Esophagus muscularis mucosa (tissue), 4 donors: Measurements from ENCODE around the gene PICALM. TPM values are rescaled to one million over a fixed set of nuclear protein-coding genes. Genes with fewer than 3 reads are reported as not detected.
A peak's percentile ranks its signal among the peaks of the same experiment; 100 is the strongest.

ENCODE experiments used
- DNase-seq: peaks from one replicate; pipeline ENCODE4 v3.0.0-alpha.2; 2017; ENCODE audit errors: extremely low spot score
- H3K27ac ChIP-seq, 4 donors: fragments of 200-600 bp; sonication (generic); replicated peaks in 1 of 4; 1 replicate in 3 of 4; 2 replicates in 1 of 4; pipeline ENCODE4 v1.5.1; 2016 to 2019; ENCODE audit warnings: mild to moderate bottlenecking in 1 of 4
- H3K27me3 ChIP-seq, 4 donors: fragments of 200-600 bp; sonication (generic); one replicate each; pipeline versions ENCODE4 v1.5.1 to v1.6.0; 2016 to 2019
- H3K36me3 ChIP-seq, 4 donors: fragments of 200-600 bp; sonication (generic); one replicate each; pipeline ENCODE4 v1.5.1; 2016 to 2019
- H3K4me1 ChIP-seq, 4 donors: fragments of 200-600 bp; sonication (generic); one replicate each; pipeline ENCODE4 v1.5.1; 2016 to 2019
- H3K4me3 ChIP-seq, 4 donors: fragments of 200-600 bp; sonication (generic); 1 replicate in 2 of 4; 2 replicates in 2 of 4; pipeline ENCODE4 v1.5.1; 2016 to 2019; ENCODE audit warnings: mild to moderate bottlenecking in 4 of 4, moderate library complexity in 1 of 4
- H3K9me3 ChIP-seq, 4 donors: fragments of 200-600 bp; sonication (generic); 1 replicate in 3 of 4; 2 replicates in 1 of 4; pipeline ENCODE4 v1.5.1; 2016 to 2019
- EP300 ChIP-seq: sonication (generic); formaldehyde crosslinking; IDR thresholded peaks from one replicate; pipeline ENCODE4 v1.6.1; 2017; ENCODE audit warnings: antibody characterized with exemption
- POLR2A ChIP-seq: fragments of 450-650 bp; IDR thresholded peaks from one replicate; pipeline ENCODE4 v1.6.1; 2017; ENCODE audit warnings: antibody characterized with exemption, moderate library complexity, mild to moderate bottlenecking, low read depth
- POLR2AphosphoS5 ChIP-seq, 2 donors: sonication (generic); formaldehyde crosslinking; IDR thresholded peaks; one replicate each; pipeline ENCODE4 v1.6.1; 2017; ENCODE audit warnings: antibody characterized with exemption in 2 of 2
- WGBS: methylation state at CpG from one replicate; pipeline ENCODE4 v1.1.5; 2018; 5-methylcytosine and 5-hydroxymethylcytosine counted together
- intact Hi-C: fragments of 100-400 bp; cut with DNase I; formaldehyde crosslinking; loops from one replicate; pipeline ENCODE4 v1.15.1; 2023
- total RNA-seq, 4 donors: library from RNA; depleted of rRNA; stranded (reverse); fragments of >200 nt; gene quantifications; one replicate each; pipeline versions ENCODE4 v1.1.0 to v1.2.1, GENCODE V29; 2016
- TF ChIP-seq, protein P1 (sequence below), 3 experiments: fragments of 200-600 bp in 2 of 3; fragments of 450-650 bp in 1 of 3; sonication (generic) in 2 of 3; IDR thresholded peaks; one replicate each; pipeline ENCODE4 v1.5.1; 2017 to 2019; ENCODE audit warnings: antibody characterized with exemption in 3 of 3, mild to moderate bottlenecking in 2 of 3, moderate library complexity in 1 of 3

The PICALM gene
- total RNA-seq, 4 donors from 2014 or later: 228 to 281 (median 266) TPM

- 96% methylated on average over 1 of the region's 1 CpG for WGBS
- no peaks in the 10 kb centered on the region for H3K27me3 ChIP-seq
- no peaks in the 10 kb centered on the region for H3K9me3 ChIP-seq
- TF ChIP-seq POLR2AphosphoS5 (IDR thresholded peaks at IDR 0.05) (no peak), EP300 (no peak), POLR2A (no peak)
- TF ChIP-seq, protein P1, sequence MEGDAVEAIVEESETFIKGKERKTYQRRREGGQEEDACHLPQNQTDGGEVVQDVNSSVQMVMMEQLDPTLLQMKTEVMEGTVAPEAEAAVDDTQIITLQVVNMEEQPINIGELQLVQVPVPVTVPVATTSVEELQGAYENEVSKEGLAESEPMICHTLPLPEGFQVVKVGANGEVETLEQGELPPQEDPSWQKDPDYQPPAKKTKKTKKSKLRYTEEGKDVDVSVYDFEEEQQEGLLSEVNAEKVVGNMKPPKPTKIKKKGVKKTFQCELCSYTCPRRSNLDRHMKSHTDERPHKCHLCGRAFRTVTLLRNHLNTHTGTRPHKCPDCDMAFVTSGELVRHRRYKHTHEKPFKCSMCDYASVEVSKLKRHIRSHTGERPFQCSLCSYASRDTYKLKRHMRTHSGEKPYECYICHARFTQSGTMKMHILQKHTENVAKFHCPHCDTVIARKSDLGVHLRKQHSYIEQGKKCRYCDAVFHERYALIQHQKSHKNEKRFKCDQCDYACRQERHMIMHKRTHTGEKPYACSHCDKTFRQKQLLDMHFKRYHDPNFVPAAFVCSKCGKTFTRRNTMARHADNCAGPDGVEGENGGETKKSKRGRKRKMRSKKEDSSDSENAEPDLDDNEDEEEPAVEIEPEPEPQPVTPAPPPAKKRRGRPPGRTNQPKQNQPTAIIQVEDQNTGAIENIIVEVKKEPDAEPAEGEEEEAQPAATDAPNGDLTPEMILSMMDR (IDR thresholded peaks at IDR 0.05): no peak
- intact Hi-C loops: no loop called here
- peak overlapping the region in 1 of 4 donors; percentile 10 for H3K27ac ChIP-seq
- no peak for DNase-seq
- peaks cover 5 to 31% (median 23%) of the 10 kb centered on the region in 4 donors for H3K4me1 ChIP-seq
- H3K4me3 ChIP-seq: no peak overlapping the region
- H3K36me3 ChIP-seq: peaks cover 12 to 84% (median 46%) of the 10 kb centered on the region in 4 donors
Measured at GRCh38 chr11:85976525-85976924, 92.4 kb downstream of the PICALM start.

DNA sequence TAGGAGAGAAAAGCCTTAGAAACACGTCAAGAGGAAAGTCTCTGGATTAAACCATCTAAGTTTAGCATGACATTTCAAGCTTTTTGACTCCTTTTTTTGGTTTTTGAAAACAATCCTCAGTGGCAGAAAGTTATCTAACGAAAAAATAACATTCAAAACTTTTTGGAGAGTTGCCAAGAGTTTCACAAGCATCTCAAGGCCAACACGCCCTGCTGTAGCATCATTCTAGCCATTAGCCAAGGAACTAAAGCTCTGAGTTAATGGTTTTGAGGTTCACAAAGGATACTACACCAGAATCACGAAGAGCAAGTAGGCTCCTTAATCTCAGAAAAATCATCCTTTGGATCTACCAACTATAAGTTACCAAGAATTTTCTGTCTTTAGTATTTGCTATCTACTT, 94.8 kb downstream of the PICALM start:
- peak in 1 of 2 donors; percentile 14 for TF ChIP-seq POLR2AphosphoS5 (IDR thresholded peaks at IDR 0.05)
- TF ChIP-seq, protein P1 (IDR thresholded peaks at IDR 0.05): no peak
- Histone ChIP-seq H3K9me3 (no peaks in the 10 kb centered on the region), H3K4me1 (peaks cover 6 to 44% (median 31%) of the 10 kb centered on the region in 4 donors), H3K27me3 (no peaks in the 10 kb centered on the region), H3K36me3 (peaks cover 11 to 78% (median 42%) of the 10 kb centered on the region in 4 donors), H3K27ac (peak overlapping the region in 3 of 4 donors; percentile 4 to 25 (median 12)), H3K4me3 (no peak overlapping the region)
- DNase-seq: no peak
- WGBS: 57% methylated on average over 4 of the region's 4 CpGs
- intact Hi-C loops: no loop called here

DNA sequence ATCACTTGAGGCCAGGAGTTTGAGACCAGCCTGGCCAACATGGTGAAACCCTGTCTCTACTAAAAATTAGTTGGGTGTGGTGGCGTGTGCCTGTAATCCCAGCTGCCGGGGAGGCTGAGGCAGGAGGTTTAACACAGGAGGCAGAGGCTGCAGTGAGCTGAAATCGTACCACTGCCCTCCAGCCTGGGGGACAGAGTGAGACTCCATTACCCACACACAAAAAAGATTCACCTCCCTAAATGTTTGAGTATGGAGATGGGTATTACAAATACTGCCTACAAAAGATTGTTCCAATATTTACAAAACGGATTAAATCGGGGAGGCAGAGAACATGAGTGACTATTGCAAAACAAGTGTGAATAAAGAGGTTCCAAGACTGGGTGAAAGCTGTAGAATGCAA, 98.3 kb downstream of the PICALM start:
- WGBS: 97% methylated on average over 4 of the region's 5 CpGs
- intact Hi-C loops: no loop called here
- no peak overlapping the region for H3K27ac ChIP-seq
- peaks cover 16 to 43% (median 35%) of the 10 kb centered on the region in 4 donors for H3K4me1 ChIP-seq
- H3K4me3 ChIP-seq: no peak overlapping the region
- peaks cover 16 to 76% (median 46%) of the 10 kb centered on the region in 4 donors for H3K36me3 ChIP-seq
- H3K27me3 ChIP-seq: no peaks in the 10 kb centered on the region
- DNase-seq: no peak
- H3K9me3 ChIP-seq: no peaks in the 10 kb centered on the region
- TF ChIP-seq POLR2AphosphoS5 (IDR thresholded peaks at IDR 0.05) (no peak), POLR2A (no peak), EP300 (no peak)
- TF ChIP-seq, protein P1 (IDR thresholded peaks at IDR 0.05): no peak

DNA sequence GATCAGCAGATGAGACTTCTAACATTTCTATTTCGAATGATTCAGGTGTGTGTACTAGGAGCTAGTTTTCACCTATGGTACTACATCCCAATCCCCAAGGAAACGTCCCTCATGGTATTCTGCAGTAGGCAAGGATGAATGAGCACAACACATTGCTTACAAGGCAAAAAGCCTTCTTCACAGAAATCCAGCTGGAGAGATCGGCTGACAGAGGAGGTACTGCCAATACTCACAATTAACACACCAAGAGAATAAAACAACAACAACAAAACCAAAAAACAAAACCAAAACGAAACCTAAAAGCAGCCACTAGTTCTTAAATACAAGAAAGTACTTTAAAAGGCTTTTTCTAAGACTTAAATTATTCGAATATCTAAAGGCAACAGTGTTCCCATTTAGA, 101.4 kb downstream of the PICALM start:
- Histone ChIP-seq H3K9me3 (no peaks in the 10 kb centered on the region), H3K27me3 (no peaks in the 10 kb centered on the region), H3K4me3 (no peak overlapping the region), H3K4me1 (peaks cover 16 to 33% (median 27%) of the 10 kb centered on the region in 4 donors), H3K27ac (no peak overlapping the region), H3K36me3 (peaks cover 16 to 76% (median 44%) of the 10 kb centered on the region in 4 donors)
- intact Hi-C loops: no loop called here
- 72% methylated on average over 5 of the region's 5 CpGs for WGBS
- no peak for DNase-seq
- TF ChIP-seq EP300 (no peak), POLR2AphosphoS5 (IDR thresholded peaks at IDR 0.05) (no peak), POLR2A (no peak)
- TF ChIP-seq, protein P1 (IDR thresholded peaks at IDR 0.05): no peak

GRCh38 chr11:85965202-85965601, 103.7 kb downstream of the PICALM start:
- H3K4me3 ChIP-seq: no peak overlapping the region
- no peak for TF ChIP-seq EP300
- intact Hi-C loops: no loop called here
- WGBS: 89% methylated on average over 2 of the region's 2 CpGs
- no peak overlapping the region for H3K27ac ChIP-seq
- peaks cover 16 to 40% (median 35%) of the 10 kb centered on the region in 4 donors for H3K4me1 ChIP-seq
- no peak for DNase-seq
- no peaks in the 10 kb centered on the region for H3K9me3 ChIP-seq
- no peaks in the 10 kb centered on the region for H3K27me3 ChIP-seq
- peaks cover 5 to 71% (median 40%) of the 10 kb centered on the region in 4 donors for H3K36me3 ChIP-seq
